HepG2 (cell line): ENCODE data around the gene ZNF660. TPM values are rescaled to one million over a fixed set of nuclear protein-coding genes. Genes with fewer than 3 reads are reported as not detected.

Source experiments
- ATAC-seq: fragments of 200-7000 bp; cut with Tn5 transposase; 3 replicates; pipeline ENCODE4 v1.9.1; 2020; ENCODE audit warnings: mild to moderate bottlenecking, moderate library complexity
- BruUV-seq: library from RNA; stranded (reverse); fragments of 400-500 nt; replicated peaks from 2 replicates; lab custom pipeline; 2021; lab: Mats Ljungman, UMichigan
- CTCF ChIA-PET: fragments of 300-600 bp; formaldehyde crosslinking; extraction: SDS; loops from one replicate; lab custom pipeline; 2021; ENCODE audit warnings: low total read pairs, inconsistent platforms, low intra/inter-chr PET ratio; lab: Yijun Ruan, JAX
- POLR2A ChIA-PET: fragments of 350-600 bp; sonication (Branson Sonifier 250); formaldehyde crosslinking; loops from one replicate; lab custom pipeline; 2020; ENCODE audit warnings: antibody characterized with exemption, inconsistent platforms; lab: Yijun Ruan, JAX
- DNase-seq: peaks from one replicate; pipeline ENCODE4 v3.0.0-alpha.2; 2015; ENCODE audit warnings: low spot score
- FAIRE-seq: peaks from 3 replicates; lab custom pipeline; 2011; peaks lifted over from hg19 to GRCh38; lab: Jason Lieb, UNC
- H2AFZ ChIP-seq: one replicate; pipeline ENCODE4 v1.6.1; 2011; ENCODE audit warnings: low read length, inconsistent platforms
- H3K27ac ChIP-seq: fragments of 300-600 bp; 3 replicates; pipeline ENCODE4 v1.8.0; 2011; ENCODE audit warnings: mixed run types, mild to moderate bottlenecking, mixed read lengths, low read length, inconsistent platforms; ENCODE audit not compliant: insufficient read depth; ENCODE audit errors: extremely low read length
- H3K27me3 ChIP-seq, 2 experiments: fragments of 200-600 bp in 1 of 2; 2 replicates in 1 of 2; 3 replicates in 1 of 2; pipeline versions ENCODE4 v1.6.0 to v1.8.0; 2011; ENCODE audit warnings: low read length in 2 of 2, mild to moderate bottlenecking in 2 of 2, moderate library complexity in 2 of 2, inconsistent platforms in 1 of 2; ENCODE audit not compliant: insufficient read depth in 2 of 2, control insufficient read depth in 1 of 2
- H3K36me3 ChIP-seq, 2 experiments: fragments of 200-600 bp in 1 of 2; replicated peaks in 1 of 2; 2 replicates in 1 of 2; 3 replicates in 1 of 2; pipeline versions ENCODE4 v1.5.1 to v1.8.0; 2011; ENCODE audit warnings: low read length in 2 of 2, inconsistent platforms in 1 of 2; ENCODE audit not compliant: insufficient read depth in 2 of 2, control insufficient read depth in 1 of 2
- H3K4me1 ChIP-seq: 2 replicates; pipeline ENCODE4 v1.5.1; 2012; ENCODE audit warnings: low read length, inconsistent platforms; ENCODE audit not compliant: insufficient read depth
- H3K4me2 ChIP-seq: 2 replicates; pipeline ENCODE4 v1.6.0; 2011; ENCODE audit warnings: low read depth, low read length, inconsistent platforms
- H3K4me3 ChIP-seq, 3 experiments: fragments of 200-600 bp in 1 of 3; sonication (generic), shearing (Covaris generic) in 1 of 3; replicated peaks in 1 of 3; 2 replicates each; pipeline ENCODE4 v1.5.1; 2011 to 2016; ENCODE audit warnings: low read length in 3 of 3, inconsistent platforms in 2 of 3, low read depth in 2 of 3, mild to moderate bottlenecking in 2 of 3, control low read depth in 1 of 3, mixed read lengths in 1 of 3; ENCODE audit not compliant: insufficient read depth in 1 of 3
- H3K79me2 ChIP-seq: one replicate; pipeline ENCODE4 v1.6.1; 2011; ENCODE audit warnings: low read length, inconsistent platforms; ENCODE audit not compliant: insufficient read depth
- H3K9ac ChIP-seq: 2 replicates; pipeline ENCODE4 v1.6.0; 2011; ENCODE audit warnings: mild to moderate bottlenecking, low read depth, low read length, inconsistent platforms; ENCODE audit not compliant: insufficient read depth
- H3K9me3 ChIP-seq: 2 replicates; pipeline ENCODE4 v1.5.1; 2012; ENCODE audit warnings: mild to moderate bottlenecking, low read length
- H4K20me1 ChIP-seq: 2 replicates; pipeline ENCODE4 v1.6.0; 2011; ENCODE audit warnings: inconsistent platforms, mild to moderate bottlenecking, low read length, moderate library complexity; ENCODE audit not compliant: insufficient read depth
- AGO2 ChIP-seq: fragments of 200-400 bp; formaldehyde crosslinking; optimal IDR thresholded peaks from 2 replicates; pipeline ENCODE3; 2017; ENCODE audit warnings: mild to moderate bottlenecking, low read depth, low read length, moderate library complexity
- ATF3 ChIP-seq: sonication (generic); formaldehyde crosslinking; IDR thresholded peaks from 2 replicates; pipeline ENCODE4 v1.4.0; 2020; ENCODE audit warnings: missing genetic modification reagents
- NR2C2 ChIP-seq: sonication (generic); formaldehyde crosslinking; IDR thresholded peaks from 2 replicates; pipeline ENCODE4 v1.4.0; 2020; ENCODE audit warnings: missing genetic modification reagents, mild to moderate bottlenecking, moderate library complexity, borderline replicate concordance
- TAF15 ChIP-seq: fragments of 200-400 bp; formaldehyde crosslinking; IDR thresholded peaks from one replicate; pipeline ENCODE4 v1.6.1; 2018; ENCODE audit warnings: mild to moderate bottlenecking, low read depth, low read length; ENCODE audit not compliant: poor library complexity, severe bottlenecking
- TFDP2 ChIP-seq: sonication (generic); formaldehyde crosslinking; IDR thresholded peaks from 2 replicates; pipeline ENCODE4 v1.4.0; 2020; ENCODE audit warnings: missing genetic modification reagents
- ZBTB14 ChIP-seq: sonication (generic); formaldehyde crosslinking; IDR thresholded peaks from 2 replicates; pipeline ENCODE4 v1.4.0; 2020; ENCODE audit warnings: missing genetic modification reagents
- WGBS: methylation state at CpG from one replicate; pipeline ENCODE4 v1.1.6; 2017; ENCODE audit warnings: low lambda C conversion rate; 5-methylcytosine and 5-hydroxymethylcytosine counted together
- in situ Hi-C: cut with HindIII; loops from 2 replicates; pipeline ENCODE4 v1.10.0; 2017; ENCODE audit warnings: low pct_unique_long_range_greater_than_20kb; ENCODE audit not compliant: extremely low pct_ligation_motif_present
- intact Hi-C: fragments of 100-400 bp; cut with micrococcal nuclease; formaldehyde crosslinking; loops from one replicate; pipeline ENCODE4 v1.10.0; 2022; ENCODE audit not compliant: unreplicated experiment
- polyA plus RNA-seq, 8 experiments: library from polyadenylated mRNA; depleted of rRNA in 3 of 8; stranded (reverse) in 7 of 8; unstranded in 1 of 8; fragments of >200 nt; fragmentation: Illumina TruSeq in 4 of 8; extraction: Trizol in 4 of 8; gene quantifications; 2 replicates each; pipeline versions ENCODE4 v1.2.1 to v1.2.3, GENCODE V29; 2011 to 2016; ENCODE audit warnings: low read depth in 4 of 8, missing spikeins in 1 of 8, mixed read lengths in 1 of 8; ENCODE audit not compliant: insufficient read depth in 1 of 8
- total RNA-seq, 5 experiments: library from RNA; depleted of rRNA; stranded (reverse); fragments of >200 nt; fragmentation: Illumina TruSeq; extraction: Trizol; gene quantifications; 2 replicates each; pipeline ENCODE4 v1.2.3, GENCODE V29; 2016; ENCODE audit warnings: low read depth in 1 of 5

Gene ZNF660
- total and polyA plus RNA-seq, 2 of the 13 experiments (the other 11 are each of a cell fraction or from before 2014, with no cell fraction given): 0.91 to 3.3 TPM

- TF ChIP-seq TFDP2: no peak
These were observed 40.2 kb downstream of the ZNF660 start, which contains the start of gene ZNF197 (continued) for GRCh38 chr3:44624749-44625480.

GRCh38 chr3:44628716-44629115, 44.0 kb downstream of the ZNF660 start:
- BruUV-seq: no TSS peak
- no peaks in the 10 kb centered on the region for H3K9me3 ChIP-seq
- ATAC-seq (no peak), FAIRE-seq (no peak), DNase-seq (no peak)
- no peak overlapping the region for H3K27ac ChIP-seq
- no peaks in the 10 kb centered on the region for H4K20me1 ChIP-seq
- no peak overlapping the region for H3K4me3 ChIP-seq
- ChIA-PET CTCF (no interaction called here), POLR2A (no interaction called here)
- no peak overlapping the region for H2AFZ ChIP-seq
- peaks cover 3% of the 10 kb centered on the region for H3K79me2 ChIP-seq
- 58% methylated on average over 2 of the region's 2 CpGs for WGBS
- intact Hi-C loops: loop anchor here (5.0 kb wide), 1 partner anchor 581 kb away; no protein-coding TSS in a partner anchor
- no peak overlapping the region for H3K9ac ChIP-seq
- peaks cover 6% of the 10 kb centered on the region for H3K4me1 ChIP-seq
- H3K4me2 ChIP-seq: no peak overlapping the region
- H3K36me3 ChIP-seq: peaks cover 3 to 8% of the 10 kb centered on the region in 2 experiments; a peak in 3 of 5 replicates
- no peaks in the 10 kb centered on the region for H3K27me3 ChIP-seq
- in situ Hi-C loops: no loop called here
- TF ChIP-seq AGO2 (no peak), NR2C2 (no peak), ATF3 (CRISPR knock-in tag) (no peak), TAF15 (no peak), ZBTB14 (CRISPR knock-in tag) (no peak)
